Liver (tissue), 9 donors: ENCODE results near the gene ASB8. TPM values are rescaled to one million over a fixed set of nuclear protein-coding genes. Genes with fewer than 3 reads are reported as not detected.

ENCODE experiments used
- DNase-seq: peaks from one replicate; pipeline ENCODE4 v3.0.0-alpha.2; 2017; ENCODE audit warnings: low spot score
- H3K27ac ChIP-seq, 2 donors: one replicate each; pipeline ENCODE4 v1.7.0; 2013; ENCODE audit warnings: inconsistent platforms in 2 of 2, low read length in 2 of 2, control low read depth in 1 of 2, low read depth in 1 of 2, mild to moderate bottlenecking in 1 of 2
- H3K27me3 ChIP-seq, 4 donors: one replicate each; pipeline versions ENCODE4 v1.6.1 to v1.7.0; 2013; ENCODE audit warnings: low read length in 3 of 4, inconsistent platforms in 1 of 4, mild to moderate bottlenecking in 1 of 4, moderate library complexity in 1 of 4; ENCODE audit not compliant: control insufficient read depth in 4 of 4, insufficient read depth in 4 of 4
- H3K36me3 ChIP-seq, 4 donors: one replicate each; pipeline versions ENCODE4 v1.6.1 to v1.7.0; 2013; ENCODE audit warnings: low read length in 3 of 4, mild to moderate bottlenecking in 3 of 4, low read depth in 1 of 4, moderate library complexity in 1 of 4; ENCODE audit not compliant: control insufficient read depth in 4 of 4, insufficient read depth in 3 of 4
- H3K4me1 ChIP-seq, 4 donors: one replicate each; pipeline versions ENCODE4 v1.6.1 to v1.7.0; 2013; ENCODE audit warnings: low read length in 3 of 4, mild to moderate bottlenecking in 3 of 4, moderate library complexity in 1 of 4; ENCODE audit not compliant: control insufficient read depth in 4 of 4, insufficient read depth in 4 of 4
- H3K4me3 ChIP-seq, 3 donors: one replicate each; pipeline versions ENCODE4 v1.6.1 to v1.7.0; 2013; ENCODE audit warnings: low read length in 3 of 3, control low read depth in 1 of 3, low read depth in 1 of 3, mild to moderate bottlenecking in 1 of 3
- H3K9ac ChIP-seq, 2 donors: one replicate each; pipeline ENCODE4 v1.7.0; 2013; ENCODE audit warnings: low read length in 2 of 2, mild to moderate bottlenecking in 2 of 2, moderate library complexity in 2 of 2, control low read depth in 1 of 2, low read depth in 1 of 2
- H3K9me3 ChIP-seq, 4 donors: one replicate each; pipeline versions ENCODE4 v1.6.1 to v1.7.0; 2013; ENCODE audit warnings: low read length in 3 of 4; ENCODE audit not compliant: control insufficient read depth in 4 of 4
- ATF3 ChIP-seq: IDR thresholded peaks from 2 replicates; pipeline ENCODE4 v1.6.1; 2016; ENCODE audit warnings: antibody characterized with exemption
- CTCF ChIP-seq: fragments of 150-350 bp; IDR thresholded peaks from 2 replicates; pipeline ENCODE4 v1.5.1; 2017; ENCODE audit warnings: improper control_type of control experiment, low read depth, low read length; ENCODE audit not compliant: missing input control
- GABPA ChIP-seq, 2 donors: IDR thresholded peaks in 1 of 2; conservative IDR thresholded peaks in 1 of 2; 2 replicates each; pipeline ENCODE4 v1.6.1; 2016; ENCODE audit warnings: antibody characterized with exemption in 2 of 2, mild to moderate bottlenecking in 1 of 2, moderate library complexity in 1 of 2
- HNF4A ChIP-seq, 2 donors: conservative IDR thresholded peaks; 2 replicates each; pipeline ENCODE4 v1.6.1; 2016; ENCODE audit warnings: antibody characterized with exemption in 2 of 2, mild to moderate bottlenecking in 2 of 2
- HNF4G ChIP-seq: IDR thresholded peaks from 2 replicates; pipeline ENCODE4 v1.6.1; 2016; ENCODE audit warnings: antibody characterized with exemption
- JUND ChIP-seq, 2 donors: IDR thresholded peaks; 2 replicates each; pipeline ENCODE4 v1.6.1; 2016; ENCODE audit warnings: antibody characterized with exemption in 2 of 2
- NR2F2 ChIP-seq: IDR thresholded peaks from 2 replicates; pipeline ENCODE4 v1.6.1; 2016; ENCODE audit warnings: antibody characterized with exemption
- REST ChIP-seq: IDR thresholded peaks from 2 replicates; pipeline ENCODE4 v1.6.1; 2016; ENCODE audit warnings: antibody characterized with exemption, mild to moderate bottlenecking
- RXRA ChIP-seq, 2 donors: IDR thresholded peaks; 2 replicates each; pipeline ENCODE4 v1.6.1; 2017 to 2018; ENCODE audit warnings: antibody characterized with exemption in 2 of 2, mild to moderate bottlenecking in 1 of 2
- SP1 ChIP-seq: IDR thresholded peaks from 2 replicates; pipeline ENCODE4 v1.6.1; 2018; ENCODE audit warnings: antibody characterized with exemption, mild to moderate bottlenecking
- YY1 ChIP-seq: IDR thresholded peaks from 2 replicates; pipeline ENCODE4 v1.6.1; 2016; ENCODE audit warnings: antibody characterized with exemption, mild to moderate bottlenecking
- ZBTB33 ChIP-seq: IDR thresholded peaks from 2 replicates; pipeline ENCODE4 v1.6.1; 2016; ENCODE audit warnings: antibody characterized with exemption
- WGBS: extraction: QIAGEN DNeasy Blood & Tissue Kit; methylation state at CpG from one replicate; pipeline ENCODE4 v1.1.7; 2013; 5-methylcytosine and 5-hydroxymethylcytosine counted together
- polyA plus RNA-seq, 2 donors: library from polyadenylated mRNA; stranded (reverse) in 1 of 2; unstranded in 1 of 2; fragments of 200-250 nt in 1 of 2; fragments of >200 nt in 1 of 2; fragmentation: Nextera tagmentation in 1 of 2; extraction: Ambion mirVana in 1 of 2; gene quantifications; one replicate each; pipeline versions ENCODE4 v1.2.1 to v1.2.3, GENCODE V29; 2013 to 2015
- total RNA-seq, 2 donors: library from RNA; depleted of rRNA; stranded (reverse); fragments of >200 nt; gene quantifications; one replicate each; pipeline ENCODE4 v1.2.3, GENCODE V29; 2014
- donor health status: healthy.
- donor health status: healthy.
- donor health status: healthy.
- donor health status: healthy.
- donor health status: healthy.

ASB8 gene
- total and polyA plus RNA-seq, 4 donors, result 17.0 to 23.5 (median 18.2) TPM

- TF ChIP-seq CTCF, result no peak
- no peak for TF ChIP-seq GABPA (IDR thresholded peaks at IDR 0.05 in 1 of 2, conservative IDR thresholded peaks at IDR 0.05 in 1 of 2)
- TF ChIP-seq RXRA (IDR thresholded peaks at IDR 0.05), result no peak
- no peak for TF ChIP-seq YY1
- no peak for TF ChIP-seq NR2F2
Measured at GRCh38 chr12:48145981-48146380, 11.3 kb downstream of the ASB8 start (continued).

GRCh38 chr12:48143898-48144297 lies 13.4 kb downstream of the ASB8 start:
- DNase-seq, result no peak
- Histone ChIP-seq H3K27ac (no peak overlapping the region), H3K27me3 (no peaks in the 10 kb centered on the region), H3K4me3 (no peak overlapping the region), H3K9me3 (no peaks in the 10 kb centered on the region), H3K9ac (no peak overlapping the region), H3K36me3 (peaks cover 7 to 51% (median 21%) of the 10 kb centered on the region in 4 donors), H3K4me1 (no peaks in the 10 kb centered on the region)
- TF ChIP-seq REST, result no peak
- TF ChIP-seq JUND (IDR thresholded peaks at IDR 0.05), result no peak
- no peak for TF ChIP-seq SP1
- TF ChIP-seq ATF3, result no peak
- no peak for TF ChIP-seq ZBTB33
- no peak for TF ChIP-seq GABPA (IDR thresholded peaks at IDR 0.05 in 1 of 2, conservative IDR thresholded peaks at IDR 0.05 in 1 of 2)
- TF ChIP-seq RXRA (IDR thresholded peaks at IDR 0.05), result no peak
- no peak for TF ChIP-seq HNF4G
- no peak for TF ChIP-seq YY1
- TF ChIP-seq NR2F2, result no peak
- TF ChIP-seq HNF4A (conservative IDR thresholded peaks at IDR 0.05), result no peak
- WGBS, result 95% methylated on average over 2 of the region's 2 CpGs
